NCI-H2227 (cell line): ENCODE data around the gene UGGT2.
"Not testable (repeated sequence)": the region's sequence is repeated elsewhere in the genome, so short reads cannot be mapped to it uniquely, and the experiment has no call there.

Source experiments
- DNase-seq: peaks from one replicate; lab custom pipeline; 2025; ENCODE audit not compliant: unreplicated experiment; lab: John Stamatoyannopoulos, UW

The UGGT2 gene

GRCh38 chr13:96053003-96053703 is at the start of gene UGGT2:
Gene UGGT2, minus strand, starts transcription at chr13:96053401. Its CDS starts 89 bp downstream, at chr13:96053312.
- peak; percentile 93 for DNase-seq

GRCh38 chr13:96100457-96101220 is 47.4 kb upstream of the UGGT2 start:
- DNase-seq, result no peak

- no peak for DNase-seq
Observed at GRCh38 chr13:96093296-96094006, 40.2 kb upstream of the UGGT2 start.

- DNase-seq, result no peak
Observed at GRCh38 chr13:96091164-96092117, 38.2 kb upstream of the UGGT2 start.

- DNase-seq, result peak; percentile 4
Observed at GRCh38 chr13:96090240-96091101, 37.3 kb upstream of the UGGT2 start.

- peak; percentile 24 for DNase-seq
Observed at GRCh38 chr13:96089749-96090239, 36.6 kb upstream of the UGGT2 start, which contains the start of gene HS6ST3. Gene HS6ST3, plus strand, starts transcription at chr13:96090107.

GRCh38 chr13:96089139-96089538 is 35.9 kb upstream of the UGGT2 start:
- DNase-seq, result no peak

- no peak for DNase-seq
Observed at GRCh38 chr13:96086736-96087135, 33.5 kb upstream of the UGGT2 start.

- DNase-seq, result no peak
Observed at GRCh38 chr13:96082640-96083039, 29.4 kb upstream of the UGGT2 start.

GRCh38 chr13:96081888-96082287 is 28.7 kb upstream of the UGGT2 start:
- DNase-seq, result no peak

- no peak for DNase-seq
Observed at GRCh38 chr13:96080676-96081075, 27.5 kb upstream of the UGGT2 start.

GRCh38 chr13:96075953-96076543 is 22.8 kb upstream of the UGGT2 start:
- no peak for DNase-seq

- no peak for DNase-seq
Observed at GRCh38 chr13:96072392-96072791, 19.2 kb upstream of the UGGT2 start.

GRCh38 chr13:96071504-96071903 is 18.3 kb upstream of the UGGT2 start:
- no peak for DNase-seq

- no peak for DNase-seq
Observed at GRCh38 chr13:96068729-96069128, 15.5 kb upstream of the UGGT2 start.

GRCh38 chr13:96065849-96066248 is 12.6 kb upstream of the UGGT2 start:
- no peak for DNase-seq

- peak; percentile 33 for DNase-seq
Observed at GRCh38 chr13:96052656-96053002, 572 bp downstream of the UGGT2 start.

GRCh38 chr13:96051946-96052345 is 1.3 kb downstream of the UGGT2 start:
- DNase-seq, result not testable (repeated sequence)

- DNase-seq, result not testable (repeated sequence)
Observed at GRCh38 chr13:96051491-96051890, 1.7 kb downstream of the UGGT2 start.
